Body of pancreas (tissue), 4 donors: ENCODE data around the gene SLC25A29.

Experiments
- POLR2A ChIP-seq, 3 donors: fragments of 450-650 bp; IDR thresholded peaks; one replicate each; pipeline ENCODE4 v1.6.1; 2016; ENCODE audit warnings: antibody characterized with exemption in 3 of 3, mild to moderate bottlenecking in 2 of 3
- TF ChIP-seq, protein P1 (sequence below), 7 experiments: fragments of 450-650 bp in 4 of 7; fragments of 200-600 bp in 3 of 7; sonication (generic) in 3 of 7; IDR thresholded peaks; one replicate each; pipeline ENCODE4 v1.5.1; 2016 to 2019; ENCODE audit warnings: antibody characterized with exemption in 7 of 7

DNA sequence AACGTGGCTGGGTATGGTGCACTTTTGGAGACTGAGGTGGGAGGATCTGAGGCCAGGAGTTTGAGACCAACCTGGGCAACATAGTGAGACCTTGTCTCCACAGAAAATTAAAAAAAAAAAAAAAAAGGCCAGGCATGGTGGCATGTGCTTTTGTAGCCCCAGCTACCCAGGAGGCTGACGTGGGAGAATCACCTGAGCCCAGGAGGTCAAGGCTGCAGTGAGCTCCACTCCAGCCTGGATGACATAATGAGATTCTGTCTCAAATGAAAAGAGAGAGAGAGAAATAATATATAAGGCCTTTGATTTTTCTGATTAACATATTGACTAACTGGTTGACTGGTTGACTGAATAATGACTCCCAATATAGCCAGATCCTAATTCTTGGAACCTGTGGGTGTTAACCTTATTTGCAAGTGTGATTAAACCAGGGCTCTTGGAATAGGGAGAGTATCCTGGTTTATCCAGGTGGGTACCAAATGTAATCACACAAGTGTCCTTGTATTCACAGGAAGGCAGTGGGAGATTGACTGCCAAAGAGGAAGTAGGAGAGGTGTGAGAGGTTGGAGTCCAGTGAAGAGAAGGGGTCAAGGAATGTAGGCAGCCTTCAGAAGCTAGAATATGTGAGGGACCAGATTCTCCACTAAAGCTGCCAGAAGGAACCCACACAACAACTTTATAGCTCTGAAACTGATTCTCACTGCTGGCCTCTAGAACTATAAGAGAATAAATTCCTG lies 55.3 kb downstream of the SLC25A29 start:
- no peak for TF ChIP-seq POLR2A (IDR thresholded peaks at IDR 0.05)
- TF ChIP-seq, protein P1, sequence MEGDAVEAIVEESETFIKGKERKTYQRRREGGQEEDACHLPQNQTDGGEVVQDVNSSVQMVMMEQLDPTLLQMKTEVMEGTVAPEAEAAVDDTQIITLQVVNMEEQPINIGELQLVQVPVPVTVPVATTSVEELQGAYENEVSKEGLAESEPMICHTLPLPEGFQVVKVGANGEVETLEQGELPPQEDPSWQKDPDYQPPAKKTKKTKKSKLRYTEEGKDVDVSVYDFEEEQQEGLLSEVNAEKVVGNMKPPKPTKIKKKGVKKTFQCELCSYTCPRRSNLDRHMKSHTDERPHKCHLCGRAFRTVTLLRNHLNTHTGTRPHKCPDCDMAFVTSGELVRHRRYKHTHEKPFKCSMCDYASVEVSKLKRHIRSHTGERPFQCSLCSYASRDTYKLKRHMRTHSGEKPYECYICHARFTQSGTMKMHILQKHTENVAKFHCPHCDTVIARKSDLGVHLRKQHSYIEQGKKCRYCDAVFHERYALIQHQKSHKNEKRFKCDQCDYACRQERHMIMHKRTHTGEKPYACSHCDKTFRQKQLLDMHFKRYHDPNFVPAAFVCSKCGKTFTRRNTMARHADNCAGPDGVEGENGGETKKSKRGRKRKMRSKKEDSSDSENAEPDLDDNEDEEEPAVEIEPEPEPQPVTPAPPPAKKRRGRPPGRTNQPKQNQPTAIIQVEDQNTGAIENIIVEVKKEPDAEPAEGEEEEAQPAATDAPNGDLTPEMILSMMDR (IDR thresholded peaks at IDR 0.05), result no peak
